ENCODE results near the gene NGRN.
"Not testable (repeated sequence)": the region's sequence is repeated elsewhere in the genome, so short reads cannot be mapped to it uniquely, and the experiment has no call there.

Gene NGRN

DNA sequence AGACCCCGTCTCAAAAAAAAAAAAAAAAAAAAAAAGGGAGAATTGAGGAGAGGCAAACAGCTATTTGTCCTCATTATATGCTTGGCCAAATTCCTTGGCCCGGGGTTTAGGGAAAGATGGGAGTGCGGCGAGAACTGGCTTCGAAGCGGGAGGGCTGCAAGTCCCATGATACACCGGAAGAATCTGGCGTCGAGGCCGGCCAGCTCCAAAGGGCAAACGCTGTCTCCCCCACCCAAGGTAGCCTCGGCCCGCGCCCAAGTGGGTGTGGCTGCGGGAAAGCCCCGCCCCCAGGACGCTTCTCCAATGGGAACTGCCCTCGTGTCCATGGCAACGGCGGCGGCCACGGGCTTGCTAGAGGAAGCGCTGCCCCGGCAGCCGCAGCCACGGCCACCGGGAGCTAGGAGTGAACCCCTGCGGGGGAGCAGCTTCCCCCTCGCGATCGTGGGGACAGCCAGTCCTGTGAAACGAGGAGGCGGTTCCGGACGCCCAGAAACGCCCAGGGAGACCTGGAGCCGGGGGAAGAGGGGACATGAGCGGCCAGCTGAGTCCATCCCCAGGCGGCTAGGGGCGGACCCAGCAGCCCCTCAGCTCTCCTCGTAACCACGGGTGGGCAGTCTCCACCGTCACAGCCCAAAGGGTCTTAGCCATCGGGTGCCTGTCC, 16.1 kb upstream of the NGRN start, which contains the start of gene TTLL13:
Gene TTLL13, plus strand, starts transcription at position 354 of the 661 bp plus-strand sequence. CDS start 1,075 bp downstream, outside the sequence.
- TF ChIP-seq, protein P1, sequence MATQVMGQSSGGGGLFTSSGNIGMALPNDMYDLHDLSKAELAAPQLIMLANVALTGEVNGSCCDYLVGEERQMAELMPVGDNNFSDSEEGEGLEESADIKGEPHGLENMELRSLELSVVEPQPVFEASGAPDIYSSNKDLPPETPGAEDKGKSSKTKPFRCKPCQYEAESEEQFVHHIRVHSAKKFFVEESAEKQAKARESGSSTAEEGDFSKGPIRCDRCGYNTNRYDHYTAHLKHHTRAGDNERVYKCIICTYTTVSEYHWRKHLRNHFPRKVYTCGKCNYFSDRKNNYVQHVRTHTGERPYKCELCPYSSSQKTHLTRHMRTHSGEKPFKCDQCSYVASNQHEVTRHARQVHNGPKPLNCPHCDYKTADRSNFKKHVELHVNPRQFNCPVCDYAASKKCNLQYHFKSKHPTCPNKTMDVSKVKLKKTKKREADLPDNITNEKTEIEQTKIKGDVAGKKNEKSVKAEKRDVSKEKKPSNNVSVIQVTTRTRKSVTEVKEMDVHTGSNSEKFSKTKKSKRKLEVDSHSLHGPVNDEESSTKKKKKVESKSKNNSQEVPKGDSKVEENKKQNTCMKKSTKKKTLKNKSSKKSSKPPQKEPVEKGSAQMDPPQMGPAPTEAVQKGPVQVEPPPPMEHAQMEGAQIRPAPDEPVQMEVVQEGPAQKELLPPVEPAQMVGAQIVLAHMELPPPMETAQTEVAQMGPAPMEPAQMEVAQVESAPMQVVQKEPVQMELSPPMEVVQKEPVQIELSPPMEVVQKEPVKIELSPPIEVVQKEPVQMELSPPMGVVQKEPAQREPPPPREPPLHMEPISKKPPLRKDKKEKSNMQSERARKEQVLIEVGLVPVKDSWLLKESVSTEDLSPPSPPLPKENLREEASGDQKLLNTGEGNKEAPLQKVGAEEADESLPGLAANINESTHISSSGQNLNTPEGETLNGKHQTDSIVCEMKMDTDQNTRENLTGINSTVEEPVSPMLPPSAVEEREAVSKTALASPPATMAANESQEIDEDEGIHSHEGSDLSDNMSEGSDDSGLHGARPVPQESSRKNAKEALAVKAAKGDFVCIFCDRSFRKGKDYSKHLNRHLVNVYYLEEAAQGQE (IDR thresholded peaks at IDR 0.05; ENCODE audit: insufficient replicate concordance, low read depth), result no peak
- TF ChIP-seq GABPA (IDR thresholded peaks at IDR 0.05; ENCODE audit: low read depth) (no peak), SPI1 (IDR thresholded peaks at IDR 0.05; ENCODE audit: borderline replicate concordance, low read depth) (peak; percentile 59; the same call in 1 of the 2 replicates), POLR2AphosphoS5 (IDR thresholded peaks at IDR 0.05; ENCODE audit: low read depth) (no peak)
- TF ChIP-seq, protein P2, sequence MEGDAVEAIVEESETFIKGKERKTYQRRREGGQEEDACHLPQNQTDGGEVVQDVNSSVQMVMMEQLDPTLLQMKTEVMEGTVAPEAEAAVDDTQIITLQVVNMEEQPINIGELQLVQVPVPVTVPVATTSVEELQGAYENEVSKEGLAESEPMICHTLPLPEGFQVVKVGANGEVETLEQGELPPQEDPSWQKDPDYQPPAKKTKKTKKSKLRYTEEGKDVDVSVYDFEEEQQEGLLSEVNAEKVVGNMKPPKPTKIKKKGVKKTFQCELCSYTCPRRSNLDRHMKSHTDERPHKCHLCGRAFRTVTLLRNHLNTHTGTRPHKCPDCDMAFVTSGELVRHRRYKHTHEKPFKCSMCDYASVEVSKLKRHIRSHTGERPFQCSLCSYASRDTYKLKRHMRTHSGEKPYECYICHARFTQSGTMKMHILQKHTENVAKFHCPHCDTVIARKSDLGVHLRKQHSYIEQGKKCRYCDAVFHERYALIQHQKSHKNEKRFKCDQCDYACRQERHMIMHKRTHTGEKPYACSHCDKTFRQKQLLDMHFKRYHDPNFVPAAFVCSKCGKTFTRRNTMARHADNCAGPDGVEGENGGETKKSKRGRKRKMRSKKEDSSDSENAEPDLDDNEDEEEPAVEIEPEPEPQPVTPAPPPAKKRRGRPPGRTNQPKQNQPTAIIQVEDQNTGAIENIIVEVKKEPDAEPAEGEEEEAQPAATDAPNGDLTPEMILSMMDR (IDR thresholded peaks at IDR 0.05; ENCODE audit: insufficient read depth, low read length), result no peak
- peak within 1 kb of the TSS; percentile 43 for H3K4me3 ChIP-seq (replicated peaks; ENCODE audit: insufficient read depth, low read length)
- no peaks in the 10 kb centered on the region for H3K27me3 ChIP-seq (ENCODE audit: insufficient read depth, poor library complexity, severe bottlenecking)
- DNase-seq (ENCODE audit: low read depth in 1 of 2, low spot score in 1 of 2), result peak; percentile 91 to 93
- no peak within 1 kb of the TSS for H3K27ac ChIP-seq (replicated peaks)

DNA sequence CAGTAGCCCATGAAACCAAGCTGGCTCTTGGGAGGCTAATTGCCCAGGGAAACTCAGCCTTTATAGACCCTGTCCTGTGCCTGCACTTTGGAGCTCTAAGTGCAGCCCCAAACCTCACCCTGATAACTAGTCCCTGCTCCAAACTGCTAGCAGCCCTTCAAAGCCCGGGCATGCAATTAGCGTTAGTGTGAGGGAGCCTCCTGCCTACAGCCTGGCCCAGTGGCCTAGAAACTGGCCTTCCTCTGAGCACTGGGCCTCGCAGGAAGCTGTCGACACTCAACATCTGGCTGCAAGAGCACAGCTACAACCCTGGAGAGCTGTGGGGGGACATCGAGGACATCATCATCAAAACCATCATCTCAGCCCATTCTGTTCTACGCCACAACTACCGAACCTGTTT, 7.7 kb upstream of the NGRN start:
- H3K4me3 ChIP-seq (replicated peaks; ENCODE audit: insufficient read depth, low read length), result no peak overlapping the region
- peak in 1 of 2 experiments; percentile 6 for DNase-seq (ENCODE audit: low read depth in 1 of 2, low spot score in 1 of 2)
- TF ChIP-seq, protein P2 (IDR thresholded peaks at IDR 0.05; ENCODE audit: insufficient read depth, low read length), result no peak
- TF ChIP-seq POLR2AphosphoS5 (IDR thresholded peaks at IDR 0.05; ENCODE audit: low read depth) (no peak), GABPA (IDR thresholded peaks at IDR 0.05; ENCODE audit: low read depth) (no peak), SPI1 (IDR thresholded peaks at IDR 0.05; ENCODE audit: borderline replicate concordance, low read depth) (no peak)
- TF ChIP-seq, protein P1 (IDR thresholded peaks at IDR 0.05; ENCODE audit: insufficient replicate concordance, low read depth), result no peak
- no peaks in the 10 kb centered on the region for H3K27me3 ChIP-seq (ENCODE audit: insufficient read depth, poor library complexity, severe bottlenecking)
- H3K27ac ChIP-seq (replicated peaks), result no peak overlapping the region

DNA sequence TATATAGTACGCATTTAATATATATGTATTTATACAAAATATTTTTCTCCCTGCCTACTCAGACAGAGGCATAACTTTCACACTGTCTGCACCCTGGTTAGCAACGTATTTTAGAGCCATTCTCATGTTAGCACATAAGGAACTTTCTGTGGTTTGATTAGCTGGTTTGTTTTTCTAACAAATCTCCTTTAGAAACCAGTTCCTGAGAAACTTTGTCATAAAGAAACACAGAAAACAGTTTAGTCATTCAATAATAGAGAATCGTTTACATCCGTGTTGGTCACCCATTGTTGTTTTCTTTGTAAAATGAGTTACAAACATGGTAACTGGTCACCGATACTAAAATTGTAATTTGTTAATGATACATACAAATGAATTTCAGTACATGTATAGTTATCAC, 5.9 kb upstream of the NGRN start:
- H3K27me3 ChIP-seq (ENCODE audit: insufficient read depth, poor library complexity, severe bottlenecking), result no peaks in the 10 kb centered on the region
- DNase-seq (ENCODE audit: low read depth in 1 of 2, low spot score in 1 of 2), result no peak
- no peak for TF ChIP-seq POLR2AphosphoS5 (IDR thresholded peaks at IDR 0.05; ENCODE audit: low read depth)
- no peak for TF ChIP-seq GABPA (IDR thresholded peaks at IDR 0.05; ENCODE audit: low read depth)
- TF ChIP-seq, protein P1 (IDR thresholded peaks at IDR 0.05; ENCODE audit: insufficient replicate concordance, low read depth), result no peak
- TF ChIP-seq, protein P2 (IDR thresholded peaks at IDR 0.05; ENCODE audit: insufficient read depth, low read length), result no peak
- no peak for TF ChIP-seq SPI1 (IDR thresholded peaks at IDR 0.05; ENCODE audit: borderline replicate concordance, low read depth)
- no peak overlapping the region for H3K4me3 ChIP-seq (replicated peaks; ENCODE audit: insufficient read depth, low read length)
- H3K27ac ChIP-seq (replicated peaks), result no peak overlapping the region

DNA sequence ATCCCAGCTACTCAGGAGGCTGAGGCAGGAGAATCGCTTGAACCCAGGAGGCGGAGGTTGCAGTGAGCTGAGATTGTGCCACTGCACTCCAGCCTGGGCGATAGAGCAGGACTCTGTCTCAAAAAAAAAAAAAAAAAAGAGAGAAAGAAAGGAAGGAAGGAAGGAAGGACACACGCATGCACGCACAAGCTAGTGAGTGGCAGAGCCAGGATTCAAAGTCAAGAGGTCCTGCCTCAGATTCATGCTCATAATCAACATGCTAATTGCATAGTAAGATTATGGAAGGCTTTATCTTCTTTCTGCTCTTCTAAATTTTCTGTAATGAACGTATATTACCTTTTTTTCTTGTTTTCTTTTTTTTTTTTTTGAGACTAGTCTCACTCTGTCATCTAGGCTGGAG, 4.7 kb upstream of the NGRN start:
- H3K4me3 ChIP-seq (replicated peaks; ENCODE audit: insufficient read depth, low read length); DNase-seq (ENCODE audit: low read depth in 1 of 2, low spot score in 1 of 2); H3K27me3 ChIP-seq (ENCODE audit: insufficient read depth, poor library complexity, severe bottlenecking); H3K27ac ChIP-seq (replicated peaks): not testable (repeated sequence)

All from HL-60 (cell line).